Tongue (tissue), 3 donors: ENCODE results near the gene COMMD4. TPM values are rescaled to one million over a fixed set of nuclear protein-coding genes. Genes with fewer than 3 reads are reported as not detected.
"Not testable (repeated sequence)": the region's sequence is repeated elsewhere in the genome, so short reads cannot be mapped to it uniquely, and the experiment has no call there.

ENCODE experiments used
- DNase-seq: peaks from one replicate; pipeline ENCODE4 v3.0.0-alpha.2; 2015
- small RNA-seq: library from RNA; depleted of rRNA; stranded (forward); fragments of <200 nt; gene quantifications from one replicate; pipeline ENCODE3, GENCODE V24; 2014; ENCODE audit warnings: low replicate concordance
- total RNA-seq: library from RNA; depleted of rRNA; stranded (reverse); fragments of >200 nt; gene quantifications from one replicate; pipeline ENCODE4 v1.2.3, GENCODE V29; 2014

COMMD4 gene
- total RNA-seq, 1 donor from 2014 or later = 25.0 TPM

- DNase-seq = not testable (repeated sequence)
Observed at GRCh38 chr15:75383986-75384385, 48.1 kb downstream of the COMMD4 start.

Small RNA genes lying within 50 kb of the gene (small RNA-seq; reads per million reads assigned to genes)
- gene RN7SL327P = not detected

Other genes with a start within 250 kb of the COMMD4 start
- 9.0 TPM for gene C15orf39, start 134.2 kb upstream of the COMMD4 start, total RNA-seq
- not detected for gene GOLGA6C, start 77.7 kb upstream of the COMMD4 start, total RNA-seq
- not detected for gene GOLGA6D, start 53.2 kb upstream of the COMMD4 start, total RNA-seq
- gene NEIL1, start 11.0 kb downstream of the COMMD4 start, total RNA-seq = 22.7 TPM
- 143 TPM for gene MAN2C1, start 32.5 kb downstream of the COMMD4 start, total RNA-seq
- gene SIN3A, start 115.6 kb downstream of the COMMD4 start, total RNA-seq = 48.2 TPM
- 22.9 TPM for gene PTPN9, start 243.3 kb downstream of the COMMD4 start, total RNA-seq